GM12878 (cell line): ENCODE measurements around the gene VEGFB. TPM values are rescaled to one million over a fixed set of nuclear protein-coding genes. Genes with fewer than 3 reads are reported as not detected.

ENCODE experiments used
- BACH1 ChIP-seq: fragments of 450-650 bp; IDR thresholded peaks from 2 replicates; pipeline ENCODE4 v1.6.1; 2017; ENCODE audit warnings: mild to moderate bottlenecking, borderline replicate concordance
- CBX5 ChIP-seq: sonication (generic); IDR thresholded peaks from 2 replicates; pipeline ENCODE4 v1.6.1; 2016; ENCODE audit warnings: low read depth, moderate library complexity, mild to moderate bottlenecking, inconsistent platforms
- CHD1 ChIP-seq: IDR thresholded peaks from 2 replicates; pipeline ENCODE4 v1.6.1; 2012; ENCODE audit warnings: low read depth, low read length, improper control_type of control experiment
- GATAD2B ChIP-seq: fragments of 450-650 bp; conservative IDR thresholded peaks from 2 replicates; pipeline ENCODE4 v1.6.1; 2017; ENCODE audit warnings: low read depth, mild to moderate bottlenecking, moderate library complexity
- IRF3 ChIP-seq: fragments of 450-650 bp; IDR thresholded peaks from 2 replicates; pipeline ENCODE4 v1.6.1; 2014; ENCODE audit warnings: mild to moderate bottlenecking
- JUND ChIP-seq: IDR thresholded peaks from 2 replicates; pipeline ENCODE4 v1.6.1; 2012; ENCODE audit warnings: low read depth, mild to moderate bottlenecking, low read length, improper control_type of control experiment, moderate library complexity
- KLF5 ChIP-seq: fragments of 450-650 bp; IDR thresholded peaks from 2 replicates; pipeline ENCODE4 v1.6.1; 2014; ENCODE audit warnings: mild to moderate bottlenecking; ENCODE audit not compliant: partially characterized antibody
- LARP7 ChIP-seq: fragments of 450-650 bp; IDR thresholded peaks from 2 replicates; pipeline ENCODE4 v1.6.1; 2017; ENCODE audit warnings: mild to moderate bottlenecking
- MEF2B ChIP-seq: fragments of 450-650 bp; IDR thresholded peaks from 2 replicates; pipeline ENCODE4 v1.6.1; 2018; ENCODE audit warnings: mild to moderate bottlenecking, moderate library complexity; ENCODE audit not compliant: partially characterized antibody, poor library complexity, severe bottlenecking
- MXI1 ChIP-seq: fragments of 150-350 bp; IDR thresholded peaks from 2 replicates; pipeline ENCODE4 v1.6.1; 2011; ENCODE audit warnings: low read depth, mild to moderate bottlenecking, inconsistent platforms, low read length, improper control_type of control experiment
- MYB ChIP-seq: fragments of 150-350 bp; IDR thresholded peaks from 2 replicates; pipeline ENCODE4 v1.6.1; 2014; ENCODE audit warnings: mild to moderate bottlenecking, low read depth, low read length, borderline replicate concordance
- PML ChIP-seq: IDR thresholded peaks from 2 replicates; pipeline ENCODE4 v1.6.1; 2012; ENCODE audit warnings: low read length, inconsistent platforms
- POLR2A ChIP-seq: IDR thresholded peaks from 2 replicates; pipeline ENCODE4 v1.6.1; 2011; ENCODE audit warnings: low read depth, mild to moderate bottlenecking, low read length
- POU2F2 ChIP-seq: IDR thresholded peaks from 3 replicates; pipeline ENCODE4 v1.6.1; 2011; ENCODE audit warnings: low read depth, mild to moderate bottlenecking, low read length, borderline replicate concordance
- RAD21 ChIP-seq: IDR thresholded peaks from 2 replicates; pipeline ENCODE4 v1.6.1; 2011; ENCODE audit warnings: mild to moderate bottlenecking, low read depth, low read length, moderate library complexity; ENCODE audit not compliant: insufficient read depth
- RCOR1 ChIP-seq: conservative IDR thresholded peaks from 2 replicates; pipeline ENCODE4 v1.6.1; 2012; ENCODE audit warnings: low read depth, low read length, improper control_type of control experiment
- SREBF2 ChIP-seq: IDR thresholded peaks from 2 replicates; pipeline ENCODE4 v1.6.1; 2012; ENCODE audit warnings: mild to moderate bottlenecking, low read length
- SRF ChIP-seq, 2 experiments: IDR thresholded peaks; 2 replicates each; pipeline ENCODE4 v1.6.1; 2011; ENCODE audit warnings: low read depth in 2 of 2, low read length in 2 of 2, mild to moderate bottlenecking in 1 of 2, moderate library complexity in 1 of 2
- SUPT20H ChIP-seq: IDR thresholded peaks from 2 replicates; pipeline ENCODE4 v1.6.1; 2011; ENCODE audit warnings: low read depth, mild to moderate bottlenecking, low read length, moderate library complexity, borderline replicate concordance; ENCODE audit not compliant: control insufficient read depth
- TCF7 ChIP-seq: IDR thresholded peaks from 2 replicates; pipeline ENCODE4 v1.6.1; 2014; ENCODE audit warnings: antibody characterized with exemption, borderline replicate concordance
- ZBTB40 ChIP-seq: fragments of 450-650 bp; IDR thresholded peaks from 2 replicates; pipeline ENCODE4 v1.6.1; 2016; ENCODE audit warnings: mild to moderate bottlenecking, moderate library complexity, borderline replicate concordance
- ZNF217 ChIP-seq: fragments of 450-650 bp; IDR thresholded peaks from 2 replicates; pipeline ENCODE4 v1.6.1; 2017; ENCODE audit warnings: antibody characterized with exemption, mild to moderate bottlenecking
- ZNF24 ChIP-seq: fragments of 450-650 bp; IDR thresholded peaks from 2 replicates; pipeline ENCODE4 v1.6.1; 2017; ENCODE audit warnings: antibody characterized with exemption, mild to moderate bottlenecking
- polyA plus RNA-seq, 11 experiments: library from polyadenylated mRNA; depleted of rRNA in 4 of 11; unstranded in 6 of 11; stranded (reverse) in 5 of 11; fragments of >200 nt; fragmentation: Nextera tagmentation in 4 of 11; fragmentation: Illumina TruSeq in 1 of 11; extraction: Ambion mirVana in 4 of 11; extraction: Trizol in 1 of 11; gene quantifications; 1 replicate in 1 of 11; 2 replicates in 10 of 11; pipeline versions ENCODE4 v1.2.1 to v1.2.3, GENCODE V29; 2011 to 2016; ENCODE audit warnings: inconsistent platforms in 2 of 11, missing spikeins in 2 of 11, low read depth in 1 of 11
- total RNA-seq, 4 experiments: library from RNA; depleted of rRNA in 3 of 4; stranded (reverse); fragments of >200 nt in 3 of 4; fragmentation: Illumina TruSeq in 1 of 4; extraction: Trizol in 1 of 4; gene quantifications; 2 replicates each; pipeline versions ENCODE4 v1.2.1 to v1.2.3, GENCODE V29; 2013 to 2021
- TF ChIP-seq, protein P1 (sequence below): IDR thresholded peaks from 2 replicates; pipeline ENCODE4 v1.6.1; 2012; ENCODE audit warnings: low read depth, low read length, improper control_type of control experiment
- TF ChIP-seq, protein P2 (sequence below): fragments of 450-650 bp; IDR thresholded peaks from 2 replicates; pipeline ENCODE4 v1.6.1; 2016; ENCODE audit warnings: mild to moderate bottlenecking

The VEGFB gene
- total and polyA plus RNA-seq, 10 of the 15 experiments (the other 5 are each of a cell fraction or from before 2014, with no cell fraction given): 7.0 to 75.8 (median 20.3) TPM

- TF ChIP-seq PML (peak; percentile 90; the same call in 1 of the 2 replicates), TCF7 (no peak), SREBF2 (no peak), MEF2B (no peak), MXI1 (no peak), ZNF217 (no peak), SUPT20H (no peak), POLR2A (peak; percentile 97), IRF3 (no peak), MYB (no peak), POU2F2 (peak; percentile 85; the same call in 1 of the 3 replicates), CBX5 (no peak), GATAD2B (peak; percentile 81), JUND (no peak), BACH1 (peak; percentile 91), RAD21 (no peak), SRF (IDR thresholded peaks at IDR 0.05; ENCODE audit: low read depth in 2 of 2, low read length in 2 of 2) (no peak), CHD1 (no peak), LARP7 (peak; percentile 87), RCOR1 (no peak), ZNF24 (no peak), KLF5 (no peak), ZBTB40 (no peak)
- TF ChIP-seq, protein P1, sequence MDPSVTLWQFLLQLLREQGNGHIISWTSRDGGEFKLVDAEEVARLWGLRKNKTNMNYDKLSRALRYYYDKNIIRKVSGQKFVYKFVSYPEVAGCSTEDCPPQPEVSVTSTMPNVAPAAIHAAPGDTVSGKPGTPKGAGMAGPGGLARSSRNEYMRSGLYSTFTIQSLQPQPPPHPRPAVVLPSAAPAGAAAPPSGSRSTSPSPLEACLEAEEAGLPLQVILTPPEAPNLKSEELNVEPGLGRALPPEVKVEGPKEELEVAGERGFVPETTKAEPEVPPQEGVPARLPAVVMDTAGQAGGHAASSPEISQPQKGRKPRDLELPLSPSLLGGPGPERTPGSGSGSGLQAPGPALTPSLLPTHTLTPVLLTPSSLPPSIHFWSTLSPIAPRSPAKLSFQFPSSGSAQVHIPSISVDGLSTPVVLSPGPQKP: no peak
- TF ChIP-seq, protein P2, sequence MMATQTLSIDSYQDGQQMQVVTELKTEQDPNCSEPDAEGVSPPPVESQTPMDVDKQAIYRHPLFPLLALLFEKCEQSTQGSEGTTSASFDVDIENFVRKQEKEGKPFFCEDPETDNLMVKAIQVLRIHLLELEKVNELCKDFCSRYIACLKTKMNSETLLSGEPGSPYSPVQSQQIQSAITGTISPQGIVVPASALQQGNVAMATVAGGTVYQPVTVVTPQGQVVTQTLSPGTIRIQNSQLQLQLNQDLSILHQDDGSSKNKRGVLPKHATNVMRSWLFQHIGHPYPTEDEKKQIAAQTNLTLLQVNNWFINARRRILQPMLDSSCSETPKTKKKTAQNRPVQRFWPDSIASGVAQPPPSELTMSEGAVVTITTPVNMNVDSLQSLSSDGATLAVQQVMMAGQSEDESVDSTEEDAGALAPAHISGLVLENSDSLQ: no peak
Measured at GRCh38 chr11:64185175-64185692, 49.1 kb upstream of the VEGFB start (continued).
